ENCODE measurements around the gene CASKIN1. TPM values are rescaled to one million over a fixed set of nuclear protein-coding genes. Genes with fewer than 3 reads are reported as not detected.
"Not testable (repeated sequence)": the region's sequence is repeated elsewhere in the genome, so short reads cannot be mapped to it uniquely, and the experiment has no call there.

Gene CASKIN1
- total RNA-seq, 1 donor from 2014 or later, result 0.18 TPM

- DNase-seq (ENCODE audit: extremely low read depth, low read depth, low spot score), result no peak
Observed at GRCh38 chr16:2212362-2213324, 16.2 kb upstream of the CASKIN1 start.

- DNase-seq (ENCODE audit: extremely low read depth, low read depth, low spot score), result no peak
Observed at GRCh38 chr16:2211923-2212347, 15.5 kb upstream of the CASKIN1 start.

- DNase-seq (ENCODE audit: extremely low read depth, low read depth, low spot score), result no peak
Observed at GRCh38 chr16:2210386-2211365, 14.3 kb upstream of the CASKIN1 start, which contains the start of gene BRICD5. BRICD5 (minus strand) TSS chr16:2210863; CDS start chr16:2210833, 30 bp downstream.

GRCh38 chr16:2210009-2210332 lies 13.6 kb upstream of the CASKIN1 start:
- DNase-seq (ENCODE audit: extremely low read depth, low read depth, low spot score), result no peak

GRCh38 chr16:2209258-2210008 lies 13.0 kb upstream of the CASKIN1 start:
- DNase-seq (ENCODE audit: extremely low read depth, low read depth, low spot score), result no peak

- DNase-seq (ENCODE audit: extremely low read depth, low read depth, low spot score), result no peak
Observed at GRCh38 chr16:2208772-2209171, 12.4 kb upstream of the CASKIN1 start.

GRCh38 chr16:2208308-2208707 lies 11.9 kb upstream of the CASKIN1 start:
- DNase-seq (ENCODE audit: extremely low read depth, low read depth, low spot score), result no peak

- DNase-seq (ENCODE audit: extremely low read depth, low read depth, low spot score), result no peak
Observed at GRCh38 chr16:2207872-2208271, 11.5 kb upstream of the CASKIN1 start.

- no peak for DNase-seq (ENCODE audit: extremely low read depth, low read depth, low spot score)
Observed at GRCh38 chr16:2206780-2207433, 10.5 kb upstream of the CASKIN1 start.

GRCh38 chr16:2206420-2206779 lies 10.0 kb upstream of the CASKIN1 start:
- no peak for DNase-seq (ENCODE audit: extremely low read depth, low read depth, low spot score)

- no peak for DNase-seq (ENCODE audit: extremely low read depth, low read depth, low spot score)
Observed at GRCh38 chr16:2205967-2206313, 9.5 kb upstream of the CASKIN1 start.

- no peak for DNase-seq (ENCODE audit: extremely low read depth, low read depth, low spot score)
Observed at GRCh38 chr16:2205104-2205966, 8.9 kb upstream of the CASKIN1 start, which contains the start of gene MLST8. MLST8 (plus strand) TSS chr16:2205454; CDS start chr16:2206086, 632 bp downstream.

GRCh38 chr16:2204416-2205103 lies 8.2 kb upstream of the CASKIN1 start:
- DNase-seq (ENCODE audit: extremely low read depth, low read depth, low spot score), result no peak

GRCh38 chr16:2203119-2203688 lies 6.8 kb upstream of the CASKIN1 start:
- not testable (repeated sequence) for DNase-seq (ENCODE audit: extremely low read depth, low read depth, low spot score)

GRCh38 chr16:2200313-2200712 lies 3.9 kb upstream of the CASKIN1 start:
- DNase-seq (ENCODE audit: extremely low read depth, low read depth, low spot score), result no peak

- no peak for DNase-seq (ENCODE audit: extremely low read depth, low read depth, low spot score)
Observed at GRCh38 chr16:2199621-2200139, 3.3 kb upstream of the CASKIN1 start.

GRCh38 chr16:2199095-2199494 lies 2.7 kb upstream of the CASKIN1 start:
- DNase-seq (ENCODE audit: extremely low read depth, low read depth, low spot score), result no peak

- no peak for DNase-seq (ENCODE audit: extremely low read depth, low read depth, low spot score)
Observed at GRCh38 chr16:2198283-2198682, 1.9 kb upstream of the CASKIN1 start.
